Measurements from ENCODE around the gene SPTB.

The SPTB gene

DNA sequence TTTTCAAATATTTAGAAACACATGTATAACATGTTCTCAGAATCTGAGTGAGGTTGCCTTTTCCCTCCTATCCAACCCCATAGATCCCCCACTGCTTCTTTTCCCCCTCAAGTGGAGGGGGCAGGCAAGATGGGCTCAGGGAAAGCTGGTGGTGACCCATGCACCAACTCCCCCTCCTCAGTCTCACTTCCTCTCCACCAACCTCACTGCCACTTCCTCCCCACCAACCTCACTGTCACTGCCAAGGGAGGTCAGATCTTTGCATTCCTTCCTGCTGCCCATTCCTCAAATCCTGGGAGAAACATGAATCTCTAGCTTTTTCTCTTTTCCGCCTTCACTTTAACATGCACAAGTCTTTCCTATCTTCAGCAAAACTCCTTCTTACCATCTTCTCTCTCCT lies 48.7 kb downstream of the SPTB start:
- FAIRE-seq, result no peak

DNA sequence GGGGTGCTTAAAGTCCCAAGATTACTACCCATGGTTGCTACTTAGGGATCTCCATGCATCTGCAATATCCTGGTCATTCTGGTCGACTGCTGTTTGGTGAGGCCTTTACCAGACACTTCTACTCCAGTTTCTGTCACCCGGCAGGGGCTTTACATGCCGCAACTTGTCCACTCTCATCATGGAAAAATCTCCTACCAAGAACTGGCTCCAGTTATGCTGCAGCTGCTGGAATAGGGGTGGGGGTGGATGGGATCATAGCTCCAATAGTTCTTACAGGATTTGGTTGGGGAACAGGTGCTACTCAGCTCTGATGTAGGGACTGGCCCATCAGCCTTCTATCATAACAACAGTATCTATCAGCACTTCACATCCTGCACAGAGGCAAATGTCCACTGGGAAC lies 51.6 kb downstream of the SPTB start:
- FAIRE-seq, result no peak
- no peak for DNase-seq (ENCODE audit: insufficient read length, low spot score)
- no peak for TF ChIP-seq POLR2A (IDR thresholded peaks at IDR 0.05; ENCODE audit: low read depth, low read length)

More for the DNA sequence above, 48.7 kb downstream of the SPTB start:
- no peak for DNase-seq (ENCODE audit: insufficient read length, low spot score)
- TF ChIP-seq POLR2A (IDR thresholded peaks at IDR 0.05; ENCODE audit: low read depth, low read length), result no peak

DNA sequence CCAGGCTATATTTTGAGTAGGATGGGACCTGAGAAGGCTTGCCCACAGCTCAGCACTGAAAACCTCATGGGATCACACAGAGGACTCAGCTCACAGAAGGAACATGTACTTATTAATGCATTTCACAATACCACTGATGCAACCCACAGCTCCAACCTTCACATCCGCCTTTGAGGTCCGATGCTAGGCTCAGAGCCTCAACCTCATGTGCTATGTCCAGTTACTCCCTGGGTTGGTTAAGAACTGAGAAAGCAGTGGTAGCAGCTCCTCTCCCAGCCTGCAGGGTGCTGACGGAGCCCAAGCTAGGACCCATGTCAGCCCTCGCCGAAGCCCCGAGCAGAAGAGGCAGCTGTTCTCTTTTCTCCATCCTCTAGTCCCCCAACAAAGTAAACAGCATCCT lies 52.9 kb downstream of the SPTB start:
- no peak for FAIRE-seq
- TF ChIP-seq POLR2A (IDR thresholded peaks at IDR 0.05; ENCODE audit: low read depth, low read length), result no peak

DNA sequence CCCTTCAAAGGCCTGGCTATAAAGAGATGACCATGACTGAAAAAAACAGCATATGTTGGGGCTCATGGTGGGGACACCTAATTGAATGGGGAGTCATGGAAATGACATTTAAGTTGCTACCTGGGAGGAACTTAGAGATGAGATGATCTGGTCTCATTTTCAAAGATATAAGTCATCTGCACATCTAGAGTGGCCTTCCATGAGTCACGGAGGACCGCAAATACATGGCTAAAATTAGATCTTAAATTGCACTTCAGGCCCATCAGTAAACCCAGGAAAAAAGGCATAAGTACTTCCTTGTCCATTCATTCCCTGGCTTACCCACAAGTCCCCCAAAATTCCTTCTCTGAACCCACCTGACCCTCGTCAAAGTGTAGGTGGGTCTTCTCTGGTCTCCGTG lies 53.4 kb downstream of the SPTB start:
- no peak for FAIRE-seq
- TF ChIP-seq POLR2A (IDR thresholded peaks at IDR 0.05; ENCODE audit: low read depth, low read length), result no peak
- DNase-seq (ENCODE audit: insufficient read length, low spot score), result no peak

More for the DNA sequence above, 52.9 kb downstream of the SPTB start:
- no peak for DNase-seq (ENCODE audit: insufficient read length, low spot score)

DNA sequence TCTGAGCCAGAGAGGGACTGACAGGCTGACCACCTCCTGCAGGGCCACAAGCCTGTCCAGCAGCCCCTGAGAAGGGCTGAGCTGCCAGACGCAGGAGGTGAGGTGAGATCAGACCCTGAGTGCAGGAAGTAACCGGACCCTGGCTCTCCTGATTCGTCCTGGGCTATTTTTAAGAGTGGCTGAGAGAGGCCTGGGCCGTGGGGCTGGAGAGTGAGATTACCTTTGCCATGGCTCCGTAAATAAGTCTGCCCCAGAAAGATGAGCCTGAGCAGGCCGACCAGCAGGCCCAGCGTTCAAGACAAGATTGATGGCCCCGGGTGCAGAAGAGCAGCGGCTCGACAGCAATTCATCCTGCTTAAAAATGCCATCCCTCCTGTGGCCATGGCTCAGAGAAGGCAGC lies 54.2 kb downstream of the SPTB start:
- no peak for DNase-seq (ENCODE audit: insufficient read length, low spot score)
- no peak for FAIRE-seq
- no peak for TF ChIP-seq POLR2A (IDR thresholded peaks at IDR 0.05; ENCODE audit: low read depth, low read length)

DNA sequence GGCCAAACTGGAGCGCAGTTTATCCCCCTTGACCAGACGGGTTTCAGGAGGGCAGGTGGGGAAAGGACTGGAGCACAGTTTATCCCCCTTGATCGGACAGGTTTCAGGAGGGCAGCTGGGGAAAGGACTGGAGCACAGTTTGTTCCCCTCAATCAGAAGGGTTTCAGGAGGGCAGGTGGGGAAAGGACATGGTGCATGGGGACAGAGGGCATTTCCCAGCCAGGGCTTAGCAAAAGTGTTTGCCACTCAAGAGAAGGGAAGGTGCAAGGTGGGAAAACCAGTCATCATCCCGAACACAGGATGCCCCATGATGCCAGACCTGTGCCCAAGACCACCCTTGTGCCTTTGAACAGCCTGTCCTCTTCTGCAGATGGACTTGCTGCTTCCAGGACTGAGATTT lies 54.7 kb downstream of the SPTB start:
- no peak for TF ChIP-seq POLR2A (IDR thresholded peaks at IDR 0.05; ENCODE audit: low read depth, low read length)
- DNase-seq (ENCODE audit: insufficient read length, low spot score) (no peak), FAIRE-seq (no peak)

DNA sequence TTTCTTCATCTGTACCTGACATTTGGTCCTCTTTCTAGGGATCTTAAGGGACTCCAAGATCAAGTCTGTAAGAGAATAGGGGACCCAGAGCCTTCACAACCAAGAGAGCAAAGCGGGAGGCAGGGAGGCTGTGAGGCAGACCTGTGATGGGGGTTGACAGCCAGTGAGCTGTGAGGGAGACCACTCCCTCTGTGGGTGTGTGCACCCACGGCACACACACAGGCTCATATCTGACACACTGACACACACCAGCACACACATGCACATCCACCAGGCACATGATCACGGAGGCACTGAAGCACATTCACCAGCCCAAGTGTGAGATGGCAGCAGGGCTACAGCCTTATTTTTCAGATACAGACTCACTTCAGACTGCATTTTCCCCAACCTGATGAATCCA lies 55.2 kb downstream of the SPTB start:
- TF ChIP-seq POLR2A (IDR thresholded peaks at IDR 0.05; ENCODE audit: low read depth, low read length), result no peak
- DNase-seq (ENCODE audit: insufficient read length, low spot score), result no peak
- FAIRE-seq, result no peak

DNA sequence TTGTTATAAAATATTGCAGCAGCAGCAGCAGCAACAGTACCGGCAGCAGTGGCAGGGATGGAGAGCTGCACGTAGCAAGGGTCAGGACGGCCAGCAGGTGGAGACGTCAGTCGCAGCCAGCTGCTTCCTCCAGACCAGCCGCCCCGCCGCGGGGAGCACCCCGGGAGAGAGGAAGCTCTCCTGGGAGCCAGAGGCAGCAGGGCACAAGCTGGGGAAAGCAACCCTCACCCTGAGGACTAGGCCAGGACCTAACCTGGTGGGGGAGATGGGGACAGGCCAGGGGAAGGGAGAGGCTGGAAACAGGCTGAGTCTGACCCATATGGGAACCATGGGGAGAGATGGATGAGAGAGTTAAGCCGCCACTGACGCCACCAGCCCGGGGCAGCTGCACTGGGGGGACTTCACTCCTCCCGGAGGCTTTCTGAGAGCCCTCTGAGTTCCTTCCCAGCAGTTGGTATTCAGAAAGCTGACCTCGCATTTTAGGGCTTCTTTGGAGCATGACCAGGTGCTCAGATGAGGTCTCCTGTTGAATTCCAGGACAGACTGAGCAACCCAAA lies 56.3 kb downstream of the SPTB start:
- no peak for TF ChIP-seq POLR2A (IDR thresholded peaks at IDR 0.05; ENCODE audit: low read depth, low read length)
- FAIRE-seq (peak; percentile 91), DNase-seq (ENCODE audit: insufficient read length, low spot score) (peak; percentile 83)

DNA sequence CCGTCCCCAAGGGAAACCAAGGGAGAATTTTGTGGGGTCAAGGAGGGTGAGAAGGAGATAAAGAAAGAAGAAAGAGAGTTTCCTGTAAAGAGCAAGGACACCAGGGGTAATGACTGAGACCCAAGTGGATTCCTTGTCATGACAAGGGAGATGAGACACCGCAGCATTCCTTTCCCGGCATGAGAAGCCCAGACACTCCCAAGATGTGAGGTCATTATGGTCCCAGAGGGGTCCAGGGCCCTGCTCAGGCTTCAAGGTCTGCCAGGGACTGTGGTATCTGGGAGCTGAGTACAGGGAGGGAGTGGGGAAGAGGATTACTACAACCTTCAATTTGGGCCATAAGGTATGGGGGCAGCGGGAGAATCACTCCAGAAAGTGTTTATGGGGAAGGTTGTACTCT lies 58.1 kb downstream of the SPTB start:
- no peak for FAIRE-seq
- no peak for DNase-seq (ENCODE audit: insufficient read length, low spot score)
- TF ChIP-seq POLR2A (IDR thresholded peaks at IDR 0.05; ENCODE audit: low read depth, low read length), result no peak

DNA sequence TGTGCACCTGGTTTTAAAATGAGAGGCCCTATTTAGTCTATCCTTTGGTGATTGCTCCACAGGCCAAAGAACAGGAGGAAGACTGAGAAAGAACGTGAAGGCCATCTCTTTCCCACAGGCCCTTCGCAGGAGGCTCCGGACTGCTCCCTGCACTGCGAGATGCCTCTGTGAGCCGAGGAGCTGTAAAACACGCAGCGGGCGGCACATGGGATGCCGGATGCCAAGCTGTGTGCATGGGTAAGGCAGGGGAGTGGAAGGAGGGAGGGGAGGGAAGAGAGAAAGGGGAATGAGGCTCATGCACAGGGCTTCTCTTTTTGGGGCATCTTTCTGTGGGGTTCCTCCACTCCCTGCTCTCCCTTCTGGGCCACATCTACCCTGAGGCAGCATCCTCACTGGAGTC lies 61.6 kb downstream of the SPTB start:
- FAIRE-seq (no peak), DNase-seq (ENCODE audit: insufficient read length, low spot score) (no peak)
- TF ChIP-seq POLR2A (IDR thresholded peaks at IDR 0.05; ENCODE audit: low read depth, low read length), result no peak

DNA sequence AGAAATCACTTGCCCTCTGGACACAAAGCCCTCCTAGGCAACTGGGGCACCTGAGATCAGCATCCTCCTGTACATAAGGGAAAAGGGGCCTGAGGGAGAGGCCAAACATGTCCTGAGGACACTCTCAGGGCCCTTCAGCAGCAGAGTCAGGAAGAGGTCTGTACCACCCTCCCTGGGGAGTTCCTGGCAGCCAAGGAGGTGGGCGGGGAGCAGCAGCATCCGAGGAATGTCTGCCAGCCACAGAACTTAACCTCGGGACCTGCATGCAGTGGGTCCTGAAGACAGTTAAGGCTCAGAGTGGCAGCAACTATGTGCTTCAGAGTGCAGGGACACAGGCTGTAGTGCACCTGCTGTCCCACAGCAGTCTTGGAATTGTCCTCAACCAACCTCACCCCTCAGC lies 62.1 kb downstream of the SPTB start:
- DNase-seq (ENCODE audit: insufficient read length, low spot score) (no peak), FAIRE-seq (no peak)
- TF ChIP-seq POLR2A (IDR thresholded peaks at IDR 0.05; ENCODE audit: low read depth, low read length), result no peak

DNA sequence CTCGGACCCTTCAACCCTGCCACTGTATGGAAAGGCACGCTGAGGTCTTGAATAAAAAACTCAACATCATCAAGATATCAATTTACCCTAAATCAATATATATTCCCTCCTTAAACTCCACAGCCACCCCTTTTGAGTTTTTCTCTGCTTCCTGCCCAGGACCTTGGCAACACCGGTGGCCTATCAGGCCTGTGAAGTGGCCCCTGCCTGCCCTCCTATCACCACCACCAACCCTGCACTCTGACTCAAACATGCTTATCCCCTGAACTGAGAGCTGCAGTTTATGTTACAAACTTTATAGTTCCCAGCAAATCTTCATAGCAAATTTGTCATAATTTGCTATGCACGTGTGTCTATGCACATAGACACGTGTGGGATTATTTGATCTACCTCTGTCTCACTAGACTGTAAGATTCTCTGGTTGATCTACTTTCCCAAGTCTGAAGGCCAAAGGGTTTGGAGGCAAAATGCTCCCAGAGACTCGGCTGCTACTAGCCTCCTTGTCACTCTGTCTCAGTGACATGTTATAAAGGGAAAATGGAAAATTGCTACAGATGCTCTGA lies 63.4 kb downstream of the SPTB start:
- DNase-seq (ENCODE audit: insufficient read length, low spot score), result no peak
- no peak for TF ChIP-seq POLR2A (IDR thresholded peaks at IDR 0.05; ENCODE audit: low read depth, low read length)
- FAIRE-seq, result no peak

DNA sequence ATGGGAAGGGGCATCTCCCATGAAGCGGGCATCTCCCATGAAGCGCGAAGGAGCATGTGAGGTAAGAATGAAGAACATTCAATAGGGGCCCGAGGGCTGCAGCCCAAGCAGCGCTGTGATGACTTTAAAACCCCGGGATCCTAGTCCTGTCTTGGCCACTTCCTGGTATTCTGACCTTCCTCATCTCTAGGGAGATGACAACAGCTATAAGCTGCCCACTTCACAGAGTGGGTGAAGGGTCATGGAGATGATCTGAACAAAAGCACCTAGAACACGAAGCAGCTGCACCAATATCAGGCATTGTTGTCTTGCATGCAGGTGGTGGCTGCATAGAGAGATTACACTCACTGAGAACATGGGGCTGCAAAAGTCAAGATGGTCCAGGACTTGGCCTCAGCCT lies 64.5 kb downstream of the SPTB start:
- FAIRE-seq (no peak), DNase-seq (ENCODE audit: insufficient read length, low spot score) (no peak)
- no peak for TF ChIP-seq POLR2A (IDR thresholded peaks at IDR 0.05; ENCODE audit: low read depth, low read length)

DNA sequence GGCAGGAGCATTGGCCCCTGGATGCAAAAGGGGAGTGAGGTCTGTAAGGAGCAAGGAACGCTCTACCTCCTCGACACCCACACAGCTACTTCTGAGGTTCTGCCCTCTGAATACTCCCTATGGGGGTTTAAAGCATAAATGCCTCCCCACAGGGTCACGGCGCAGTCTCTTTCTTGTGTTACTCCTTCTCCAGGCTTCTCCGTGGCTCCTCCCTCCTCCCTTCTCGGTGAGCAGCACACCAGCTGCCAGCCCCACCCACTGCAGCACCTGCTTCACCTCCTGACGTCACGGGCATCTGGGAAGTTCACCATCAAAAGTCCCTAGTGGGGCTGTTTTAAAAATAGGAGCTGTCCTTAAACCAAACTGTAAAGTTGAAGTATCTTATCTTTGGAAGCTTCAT lies 67.3 kb downstream of the SPTB start:
- FAIRE-seq, result no peak
- no peak for TF ChIP-seq POLR2A (IDR thresholded peaks at IDR 0.05; ENCODE audit: low read depth, low read length)
- no peak for DNase-seq (ENCODE audit: insufficient read length, low spot score)

DNA sequence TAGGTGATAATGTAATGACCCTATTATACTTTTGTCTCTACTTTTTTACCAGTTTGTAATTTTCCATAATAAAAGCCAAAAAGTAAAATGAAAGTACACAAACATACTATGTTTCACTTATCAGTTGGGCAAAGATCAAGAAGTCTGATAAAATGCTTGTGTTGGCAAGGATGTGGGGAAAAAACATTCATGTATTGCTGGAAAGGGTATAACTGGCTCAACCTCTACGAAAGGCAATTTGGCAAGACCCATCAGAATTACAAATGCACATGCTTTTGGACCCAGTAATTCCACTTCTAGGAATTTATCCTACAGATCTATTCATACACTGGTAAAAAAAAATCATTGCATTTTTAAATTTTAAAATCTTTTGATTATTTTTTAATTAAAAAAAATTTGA lies 68.0 kb downstream of the SPTB start:
- no peak for TF ChIP-seq POLR2A (IDR thresholded peaks at IDR 0.05; ENCODE audit: low read depth, low read length)
- FAIRE-seq (no peak), DNase-seq (ENCODE audit: insufficient read length, low spot score) (no peak)

DNA sequence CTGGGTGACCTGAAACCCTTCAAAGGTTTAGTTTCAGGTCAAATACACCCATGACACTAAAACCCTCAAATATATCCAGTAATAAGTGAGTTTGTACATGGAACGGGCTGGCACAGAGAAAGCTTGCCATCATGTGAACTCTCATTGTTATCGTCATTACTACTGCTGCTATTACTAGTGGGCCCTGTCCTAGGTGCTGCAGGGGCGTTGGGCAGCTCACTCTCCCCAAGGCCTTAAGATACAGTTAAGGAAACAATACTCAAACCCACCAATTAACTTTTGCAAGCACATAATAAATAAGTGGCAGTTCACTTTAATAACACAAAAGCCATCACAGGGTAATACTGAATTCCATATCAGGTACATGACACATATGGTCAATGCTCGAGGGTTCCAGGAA lies 71.3 kb downstream of the SPTB start:
- FAIRE-seq, result no peak
- no peak for TF ChIP-seq POLR2A (IDR thresholded peaks at IDR 0.05; ENCODE audit: low read depth, low read length)

More for the DNA sequence above, 71.3 kb downstream of the SPTB start:
- DNase-seq (ENCODE audit: insufficient read length, low spot score), result no peak
